Activated B cell treated with CpG ODN at 0.5 μM for 24 hours (primary cell): ENCODE results near the gene VTA1. TPM values are rescaled to one million over a fixed set of nuclear protein-coding genes. Genes with fewer than 3 reads are reported as not detected.

Experiments used
- ATAC-seq: fragments of 200-7000 bp; cut with Tn5 transposase; one replicate; pipeline ENCODE4 v1.10.0; 2021; ENCODE audit warnings: low read depth, mild to moderate bottlenecking, moderate library complexity
- CTCF ChIA-PET: fragments of 350-600 bp; sonication (Branson Sonifier 250); formaldehyde crosslinking; loops from one replicate; lab custom pipeline; 2021; ENCODE audit warnings: antibody characterized with exemption; lab: Charles Lee
- POLR2A ChIA-PET: fragments of 350-600 bp; sonication (Branson Sonifier 250); formaldehyde crosslinking; loops from one replicate; lab custom pipeline; 2021; ENCODE audit warnings: antibody characterized with exemption; lab: Charles Lee
- DNase-seq: peaks from one replicate; pipeline ENCODE4 v3.0.0; 2022
- H3K27ac Mint-ChIP-seq: one replicate; pipeline ENCODE4 v1.8.0; 2020; ENCODE audit warnings: mixed read lengths
- H3K27me3 Mint-ChIP-seq: one replicate; pipeline ENCODE4 v1.8.0; 2021; ENCODE audit warnings: mixed read lengths
- H3K36me3 Mint-ChIP-seq: one replicate; pipeline ENCODE4 v1.8.0; 2021; ENCODE audit warnings: low read depth, mixed read lengths
- H3K4me1 Mint-ChIP-seq: one replicate; pipeline ENCODE4 v1.8.0; 2021; ENCODE audit warnings: mixed read lengths
- H3K4me3 Mint-ChIP-seq: one replicate; pipeline ENCODE4 v1.8.0; 2020; ENCODE audit warnings: mild to moderate bottlenecking, mixed read lengths
- H3K9me3 Mint-ChIP-seq: one replicate; pipeline ENCODE4 v1.8.0; 2020; ENCODE audit warnings: mixed read lengths
- CTCF ChIP-seq: fragments of 200-600 bp; IDR thresholded peaks from one replicate; pipeline ENCODE4 v1.8.0; 2022; ENCODE audit warnings: antibody characterized with exemption, mild to moderate bottlenecking
- intact Hi-C: fragments of 100-400 bp; cut with micrococcal nuclease; formaldehyde crosslinking; loops from one replicate; pipeline ENCODE4 v1.15.1; 2024
- total RNA-seq: library from RNA; stranded (reverse); gene quantifications from 2 replicates; pipeline ENCODE4 v1.2.3, GENCODE V29; 2022

Gene VTA1
- total RNA-seq, 1 donor from 2014 or later, result 30.3 TPM

GRCh38 chr6:142167486-142167885, 20.4 kb downstream of the VTA1 start:
- intact Hi-C loops, result no loop called here
- ChIA-PET POLR2A (no interaction called here), CTCF (no interaction called here)
- TF ChIP-seq CTCF, result no peak
- no peaks in the 10 kb centered on the region for H3K9me3 Mint-ChIP-seq
- no peak overlapping the region for H3K4me3 Mint-ChIP-seq
- ATAC-seq (no peak), DNase-seq (no peak)
- peaks cover 53% of the 10 kb centered on the region for H3K36me3 Mint-ChIP-seq
- no peaks in the 10 kb centered on the region for H3K27me3 Mint-ChIP-seq
- H3K27ac Mint-ChIP-seq, result no peak overlapping the region
- peaks cover 13% of the 10 kb centered on the region for H3K4me1 Mint-ChIP-seq

GRCh38 chr6:142171351-142171750, 24.3 kb downstream of the VTA1 start:
- no peaks in the 10 kb centered on the region for H3K4me1 Mint-ChIP-seq
- no peak for DNase-seq
- no peak for TF ChIP-seq CTCF
- intact Hi-C loops, result loop anchor here (2.0 kb wide), 1 partner anchor 13 kb away; no protein-coding TSS in a partner anchor
- no peaks in the 10 kb centered on the region for H3K9me3 Mint-ChIP-seq
- peaks cover 83% of the 10 kb centered on the region for H3K36me3 Mint-ChIP-seq
- ChIA-PET POLR2A (no interaction called here), CTCF (no interaction called here)
- no peak overlapping the region for H3K4me3 Mint-ChIP-seq
- H3K27me3 Mint-ChIP-seq, result no peaks in the 10 kb centered on the region
- no peak for ATAC-seq
- no peak overlapping the region for H3K27ac Mint-ChIP-seq

GRCh38 chr6:142172758-142173157, 25.7 kb downstream of the VTA1 start:
- Mint-ChIP-seq H3K4me3 (no peak overlapping the region), H3K36me3 (peaks cover 83% of the 10 kb centered on the region), H3K27ac (no peak overlapping the region), H3K9me3 (peaks cover 4% of the 10 kb centered on the region), H3K4me1 (no peaks in the 10 kb centered on the region), H3K27me3 (no peaks in the 10 kb centered on the region)
- ChIA-PET POLR2A (no interaction called here), CTCF (no interaction called here)
- intact Hi-C loops, result no loop called here
- ATAC-seq, result no peak
- no peak for TF ChIP-seq CTCF
- DNase-seq, result no peak

- no peak overlapping the region for H3K4me3 Mint-ChIP-seq
- DNase-seq (no peak), ATAC-seq (no peak)
- TF ChIP-seq CTCF, result no peak
- H3K36me3 Mint-ChIP-seq, result peaks cover 81% of the 10 kb centered on the region
- no peaks in the 10 kb centered on the region for H3K4me1 Mint-ChIP-seq
- no peaks in the 10 kb centered on the region for H3K27me3 Mint-ChIP-seq
- intact Hi-C loops, result no loop called here
- CTCF ChIA-PET, result interaction anchor here (1.0 kb wide), 1 partner anchor 23 kb away, joined by 3 read pairs; no protein-coding TSS in a partner anchor
- H3K27ac Mint-ChIP-seq, result no peak overlapping the region
- POLR2A ChIA-PET, result no interaction called here
- peaks cover 10% of the 10 kb centered on the region for H3K9me3 Mint-ChIP-seq
Observed at GRCh38 chr6:142173980-142174379, 26.9 kb downstream of the VTA1 start.

- DNase-seq (no peak), ATAC-seq (no peak)
- H3K9me3 Mint-ChIP-seq, result peaks cover 10% of the 10 kb centered on the region
- CTCF ChIA-PET, result no interaction called here
- H3K36me3 Mint-ChIP-seq, result peaks cover 86% of the 10 kb centered on the region
- H3K4me3 Mint-ChIP-seq, result no peak overlapping the region
- H3K27ac Mint-ChIP-seq, result no peak overlapping the region
- intact Hi-C loops, result no loop called here
- no peak for TF ChIP-seq CTCF
- no peaks in the 10 kb centered on the region for H3K27me3 Mint-ChIP-seq
- POLR2A ChIA-PET, result no interaction called here
- no peaks in the 10 kb centered on the region for H3K4me1 Mint-ChIP-seq
Observed at GRCh38 chr6:142174703-142175102, 27.6 kb downstream of the VTA1 start.
